Measurements from ENCODE around the gene LCORL.

DNA sequence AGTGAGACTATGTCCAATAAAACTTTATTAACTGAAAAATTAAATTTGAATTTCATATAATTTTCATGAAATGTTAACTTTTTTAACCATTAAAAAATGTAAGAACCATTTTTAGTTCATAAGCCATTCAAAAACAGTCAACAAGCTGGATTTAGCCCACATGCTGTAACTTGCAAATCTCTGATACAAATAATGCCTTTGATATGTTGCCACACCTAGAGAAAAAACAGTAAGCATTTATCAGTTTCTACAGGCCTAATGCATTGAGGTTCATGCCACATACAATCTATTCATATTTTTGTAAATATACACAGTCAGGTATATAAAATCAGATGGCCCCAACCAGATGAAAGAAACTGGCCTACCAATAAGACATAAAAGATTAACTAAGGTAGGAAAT, 52.8 kb downstream of the LCORL start:
- TF ChIP-seq, protein P1, sequence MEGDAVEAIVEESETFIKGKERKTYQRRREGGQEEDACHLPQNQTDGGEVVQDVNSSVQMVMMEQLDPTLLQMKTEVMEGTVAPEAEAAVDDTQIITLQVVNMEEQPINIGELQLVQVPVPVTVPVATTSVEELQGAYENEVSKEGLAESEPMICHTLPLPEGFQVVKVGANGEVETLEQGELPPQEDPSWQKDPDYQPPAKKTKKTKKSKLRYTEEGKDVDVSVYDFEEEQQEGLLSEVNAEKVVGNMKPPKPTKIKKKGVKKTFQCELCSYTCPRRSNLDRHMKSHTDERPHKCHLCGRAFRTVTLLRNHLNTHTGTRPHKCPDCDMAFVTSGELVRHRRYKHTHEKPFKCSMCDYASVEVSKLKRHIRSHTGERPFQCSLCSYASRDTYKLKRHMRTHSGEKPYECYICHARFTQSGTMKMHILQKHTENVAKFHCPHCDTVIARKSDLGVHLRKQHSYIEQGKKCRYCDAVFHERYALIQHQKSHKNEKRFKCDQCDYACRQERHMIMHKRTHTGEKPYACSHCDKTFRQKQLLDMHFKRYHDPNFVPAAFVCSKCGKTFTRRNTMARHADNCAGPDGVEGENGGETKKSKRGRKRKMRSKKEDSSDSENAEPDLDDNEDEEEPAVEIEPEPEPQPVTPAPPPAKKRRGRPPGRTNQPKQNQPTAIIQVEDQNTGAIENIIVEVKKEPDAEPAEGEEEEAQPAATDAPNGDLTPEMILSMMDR (conservative IDR thresholded peaks at IDR 0.05) = no peak
- TF ChIP-seq EZH2 (IDR thresholded peaks at IDR 0.05; ENCODE audit: low read depth) = no peak

All from PC-9 (cell line).